ENCODE measurements around the gene CDRT4.

Gene CDRT4

DNA sequence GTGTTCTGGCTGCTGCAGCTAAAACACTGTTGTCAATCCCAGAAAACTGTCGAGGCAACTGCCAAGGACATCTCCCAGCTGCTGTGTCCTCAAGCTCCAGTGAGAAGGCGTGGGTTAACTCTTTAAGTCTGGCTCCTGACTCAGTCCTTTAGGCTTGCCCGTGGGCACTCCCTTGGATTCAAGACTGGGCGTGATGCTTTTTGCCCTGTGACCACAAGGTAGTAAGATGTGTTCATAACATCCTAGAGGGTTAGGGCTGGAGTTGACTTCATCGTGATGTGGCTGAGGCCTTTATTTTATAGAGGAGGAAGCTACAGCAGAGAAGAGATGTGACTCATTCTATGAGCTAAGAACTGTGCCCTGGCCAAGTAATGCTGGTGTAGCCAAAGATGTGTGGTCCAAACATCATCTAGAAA is 75.1 kb downstream of the CDRT4 start:
- peak; percentile 60 for DNase-seq

- no peak for DNase-seq
Observed at GRCh38 chr17:15388356-15389041, 78.9 kb downstream of the CDRT4 start.

DNA sequence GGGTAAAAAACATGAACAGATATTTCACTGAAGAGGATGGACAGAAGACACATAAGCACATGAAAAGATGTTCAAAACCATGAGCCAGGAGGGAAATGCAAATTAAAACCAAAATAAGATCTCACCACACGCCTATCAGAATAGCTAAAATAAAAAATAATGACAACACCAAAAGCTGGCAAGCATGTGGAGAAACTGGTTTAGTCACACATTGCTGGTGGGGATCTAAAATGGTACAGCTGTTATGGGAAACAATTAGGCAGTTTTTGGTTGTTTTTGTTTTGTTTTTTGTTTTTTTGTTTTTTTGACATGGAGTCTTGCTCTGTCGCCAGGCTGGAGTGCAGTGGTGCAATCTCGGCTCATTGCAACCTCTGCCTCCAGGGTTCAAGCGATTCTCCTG is 81.3 kb downstream of the CDRT4 start:
- no peak for DNase-seq

All from fibroblast of skin of scalp (primary cell).